ENCODE measurements around the gene DCTPP1. TPM values are rescaled to one million over a fixed set of nuclear protein-coding genes. Genes with fewer than 3 reads are reported as not detected.

DCTPP1 gene
- polyA plus RNA-seq, 1 of the 3 experiments (the other 2 are of a cell fraction): 79.2 TPM

GRCh38 chr16:30438835-30439234 lies 9.0 kb upstream of the DCTPP1 start:
- whole genome bisulfite sequencing (ENCODE audit: low lambda C conversion rate): 77% methylated on average over 5 of the region's 5 CpGs
- Histone ChIP-seq H3K4me2 (no peak overlapping the region), H3K9me3 (no peaks in the 10 kb centered on the region), H3K27ac (ENCODE audit: low read depth in 2 of 2, low read length in 1 of 2) (no peak overlapping the region), H3K36me3 (replicated peaks in 1 of 2; ENCODE audit: control insufficient read depth in 1 of 2, insufficient read depth in 2 of 2, low read length in 1 of 2) (peaks cover 6 to 8% of the 10 kb centered on the region in 2 experiments), H2AFZ (ENCODE audit: low read depth) (no peak overlapping the region), H3F3A (replicated peaks; ENCODE audit: insufficient read depth) (no peaks in the 10 kb centered on the region), H3K9me2 (no peaks in the 10 kb centered on the region), H4K20me1 (ENCODE audit: insufficient read depth) (no peaks in the 10 kb centered on the region), H3K4me1 (ENCODE audit: control insufficient read depth in 1 of 2, insufficient read depth in 2 of 2, low read depth in 1 of 2, low read length in 1 of 2) (no peaks in the 10 kb centered on the region), H3K27me3 (ENCODE audit: insufficient read depth) (no peaks in the 10 kb centered on the region), H3K9ac (no peak overlapping the region), H3K4me3 (ENCODE audit: low read depth in 2 of 2, low read length in 1 of 2) (no peak overlapping the region), H3K79me2 (ENCODE audit: insufficient read depth) (peaks cover 7% of the 10 kb centered on the region)
- no peak for DNase-seq
- POLR2A ChIA-PET: no interaction called here
- TF ChIP-seq SMC3 (IDR thresholded peaks at IDR 0.05; ENCODE audit: low read depth, low read length): no peak
- TF ChIP-seq MXI1 (IDR thresholded peaks at IDR 0.05; ENCODE audit: low read depth, low read length): no peak
- no peak for TF ChIP-seq USF2 (IDR thresholded peaks at IDR 0.05; ENCODE audit: borderline replicate concordance, low read depth, low read length)
- no peak for TF ChIP-seq MAX (IDR thresholded peaks at IDR 0.05; ENCODE audit: low read depth)
- TF ChIP-seq FOXM1 (IDR thresholded peaks at IDR 0.05; ENCODE audit: low read depth): no peak
- no peak for TF ChIP-seq POLR2AphosphoS5 (IDR thresholded peaks at IDR 0.05; ENCODE audit: low read depth, low read length)
- no peak for TF ChIP-seq ELF1 (IDR thresholded peaks at IDR 0.05)
- TF ChIP-seq PBX3 (IDR thresholded peaks at IDR 0.05): no peak
- no peak for TF ChIP-seq NFIC (IDR thresholded peaks at IDR 0.05; ENCODE audit: borderline replicate concordance)
- TF ChIP-seq RCOR1 (IDR thresholded peaks at IDR 0.05; ENCODE audit: low read length): no peak
- TF ChIP-seq NRF1 (IDR thresholded peaks at IDR 0.05; ENCODE audit: low read depth, low read length): no peak
- no peak for TF ChIP-seq IRF3 (IDR thresholded peaks at IDR 0.05; ENCODE audit: low read depth, low read length)
- no peak for TF ChIP-seq FOSL2 (IDR thresholded peaks at IDR 0.05; ENCODE audit: borderline replicate concordance, low read depth)
- TF ChIP-seq ZBTB33 (IDR thresholded peaks at IDR 0.05; ENCODE audit: borderline replicate concordance, low read depth): no peak
- TF ChIP-seq CHD2 (IDR thresholded peaks at IDR 0.05; ENCODE audit: low read length, partially characterized antibody): no peak
- no peak for TF ChIP-seq TAF1 (IDR thresholded peaks at IDR 0.05; ENCODE audit: borderline replicate concordance, low read depth, low read length)
- CTCF ChIA-PET: interaction anchor here (1.3 kb wide), 1 partner anchor 190 kb away, joined by 3 read pairs; no protein-coding TSS in a partner anchor
